Gastrocnemius medialis (tissue), 4 donors: Measurements from ENCODE around the gene SMIM44. TPM values are rescaled to one million over a fixed set of nuclear protein-coding genes. Genes with fewer than 3 reads are reported as not detected.
A peak's percentile ranks its signal among the peaks of the same experiment; 100 is the strongest.

Experiments used
- ATAC-seq, 2 donors: fragments of 150-250 bp; one replicate each; pipeline ENCODE4 v1.9.1; 2016
- DNase-seq, 2 donors: peaks; one replicate each; pipeline ENCODE4 v3.0.0-alpha.2; 2019
- H3K27ac ChIP-seq, 4 donors: fragments of 200-600 bp; sonication (generic); 1 replicate in 1 of 4; 2 replicates in 3 of 4; pipeline ENCODE4 v1.5.1; 2016 to 2018; ENCODE audit warnings: mild to moderate bottlenecking in 2 of 4, moderate library complexity in 1 of 4
- H3K27me3 ChIP-seq, 3 donors: fragments of 200-600 bp; sonication (generic) in 2 of 3; 1 replicate in 1 of 3; 2 replicates in 2 of 3; pipeline versions ENCODE4 v1.5.1 to v1.6.0; 2016 to 2019; ENCODE audit warnings: mild to moderate bottlenecking in 1 of 3, moderate library complexity in 1 of 3
- H3K36me3 ChIP-seq, 2 donors: fragments of 200-600 bp; sonication (generic) in 1 of 2; one replicate each; pipeline ENCODE4 v1.5.1; 2017 to 2018
- H3K4me1 ChIP-seq, 2 donors: fragments of 200-600 bp; sonication (generic) in 1 of 2; one replicate each; pipeline ENCODE4 v1.5.1; 2016 to 2017; ENCODE audit warnings: mild to moderate bottlenecking in 2 of 2
- H3K4me3 ChIP-seq, 4 donors: fragments of 200-600 bp; sonication (generic) in 3 of 4; 1 replicate in 1 of 4; 2 replicates in 3 of 4; pipeline ENCODE4 v1.5.1; 2016 to 2019; ENCODE audit warnings: mild to moderate bottlenecking in 2 of 4
- H3K9me3 ChIP-seq, 3 donors: fragments of 200-600 bp; sonication (generic) in 2 of 3; 1 replicate in 1 of 3; 2 replicates in 2 of 3; pipeline ENCODE4 v1.5.1; 2016 to 2019
- POLR2A ChIP-seq, 2 donors: fragments of 450-650 bp; IDR thresholded peaks; one replicate each; pipeline ENCODE4 v1.6.1; 2017; ENCODE audit warnings: antibody characterized with exemption in 2 of 2, mild to moderate bottlenecking in 2 of 2, moderate library complexity in 2 of 2
- in situ Hi-C, 4 donors: fragments of 200-750 bp; cut with MboI; loops; one replicate each; pipeline versions ENCODE4 v1.15.0 to v1.8.0; 2017; ENCODE audit warnings: low sequenced_read_pairs in 4 of 4
- intact Hi-C: fragments of 100-400 bp; cut with DNase I; formaldehyde crosslinking; loops from one replicate; pipeline ENCODE4 v1.15.1; 2023; ENCODE audit warnings: low total_unique reads
- total RNA-seq, 4 donors: library from RNA; depleted of rRNA; stranded (reverse); fragments of >200 nt; gene quantifications; one replicate each; pipeline versions ENCODE4 v1.1.0 to v1.2.3, GENCODE V29; 2016
- TF ChIP-seq, protein P1 (sequence below), 5 experiments: fragments of 450-650 bp in 3 of 5; fragments of 200-600 bp in 2 of 5; sonication (generic) in 2 of 5; IDR thresholded peaks in 4 of 5; conservative IDR thresholded peaks in 1 of 5; 1 replicate in 4 of 5; 2 replicates in 1 of 5; pipeline ENCODE4 v1.5.1; 2016 to 2019; ENCODE audit warnings: antibody characterized with exemption in 5 of 5, mild to moderate bottlenecking in 3 of 5, moderate library complexity in 3 of 5

SMIM44 gene
- total RNA-seq, 4 donors from 2014 or later = not detected

DNA sequence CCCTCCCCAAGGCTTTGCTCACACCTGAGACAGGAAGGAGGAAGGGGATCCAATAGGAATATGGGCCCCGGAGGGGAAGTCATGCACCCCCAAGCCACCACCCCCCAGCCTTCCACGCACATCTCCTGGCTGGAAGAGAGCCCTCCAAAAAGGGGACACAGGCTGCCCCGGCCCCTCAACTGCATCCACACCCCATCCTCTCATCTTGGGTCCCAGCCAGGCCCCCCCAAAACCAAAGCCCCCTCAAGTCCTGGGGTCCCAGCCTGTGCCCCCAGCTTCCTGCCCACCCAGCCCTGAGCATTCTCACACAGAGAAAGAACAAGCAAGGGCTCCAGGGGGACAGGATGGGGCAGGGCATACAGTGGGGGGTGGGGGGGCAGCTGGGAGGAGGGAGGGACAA is 15.0 kb downstream of the SMIM44 start:
- intact Hi-C loops = no loop called here
- H3K27ac ChIP-seq = peak overlapping the region in 1 of 4 donors; percentile 82
- TF ChIP-seq, protein P1, sequence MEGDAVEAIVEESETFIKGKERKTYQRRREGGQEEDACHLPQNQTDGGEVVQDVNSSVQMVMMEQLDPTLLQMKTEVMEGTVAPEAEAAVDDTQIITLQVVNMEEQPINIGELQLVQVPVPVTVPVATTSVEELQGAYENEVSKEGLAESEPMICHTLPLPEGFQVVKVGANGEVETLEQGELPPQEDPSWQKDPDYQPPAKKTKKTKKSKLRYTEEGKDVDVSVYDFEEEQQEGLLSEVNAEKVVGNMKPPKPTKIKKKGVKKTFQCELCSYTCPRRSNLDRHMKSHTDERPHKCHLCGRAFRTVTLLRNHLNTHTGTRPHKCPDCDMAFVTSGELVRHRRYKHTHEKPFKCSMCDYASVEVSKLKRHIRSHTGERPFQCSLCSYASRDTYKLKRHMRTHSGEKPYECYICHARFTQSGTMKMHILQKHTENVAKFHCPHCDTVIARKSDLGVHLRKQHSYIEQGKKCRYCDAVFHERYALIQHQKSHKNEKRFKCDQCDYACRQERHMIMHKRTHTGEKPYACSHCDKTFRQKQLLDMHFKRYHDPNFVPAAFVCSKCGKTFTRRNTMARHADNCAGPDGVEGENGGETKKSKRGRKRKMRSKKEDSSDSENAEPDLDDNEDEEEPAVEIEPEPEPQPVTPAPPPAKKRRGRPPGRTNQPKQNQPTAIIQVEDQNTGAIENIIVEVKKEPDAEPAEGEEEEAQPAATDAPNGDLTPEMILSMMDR (IDR thresholded peaks at IDR 0.05 in 4 of 5, conservative IDR thresholded peaks at IDR 0.05 in 1 of 5) = no peak
- no peak for TF ChIP-seq POLR2A (IDR thresholded peaks at IDR 0.05)
- DNase-seq (no peak), ATAC-seq (no peak)
- H3K27me3 ChIP-seq = no peaks in the 10 kb centered on the region
- H3K9me3 ChIP-seq = no peaks in the 10 kb centered on the region
- H3K4me1 ChIP-seq = peaks cover 0 to 8% of the 10 kb centered on the region in 2 donors
- peaks cover 0 to 12% of the 10 kb centered on the region in 2 donors for H3K36me3 ChIP-seq
- in situ Hi-C loops = no loop called here
- H3K4me3 ChIP-seq = no peak overlapping the region

DNA sequence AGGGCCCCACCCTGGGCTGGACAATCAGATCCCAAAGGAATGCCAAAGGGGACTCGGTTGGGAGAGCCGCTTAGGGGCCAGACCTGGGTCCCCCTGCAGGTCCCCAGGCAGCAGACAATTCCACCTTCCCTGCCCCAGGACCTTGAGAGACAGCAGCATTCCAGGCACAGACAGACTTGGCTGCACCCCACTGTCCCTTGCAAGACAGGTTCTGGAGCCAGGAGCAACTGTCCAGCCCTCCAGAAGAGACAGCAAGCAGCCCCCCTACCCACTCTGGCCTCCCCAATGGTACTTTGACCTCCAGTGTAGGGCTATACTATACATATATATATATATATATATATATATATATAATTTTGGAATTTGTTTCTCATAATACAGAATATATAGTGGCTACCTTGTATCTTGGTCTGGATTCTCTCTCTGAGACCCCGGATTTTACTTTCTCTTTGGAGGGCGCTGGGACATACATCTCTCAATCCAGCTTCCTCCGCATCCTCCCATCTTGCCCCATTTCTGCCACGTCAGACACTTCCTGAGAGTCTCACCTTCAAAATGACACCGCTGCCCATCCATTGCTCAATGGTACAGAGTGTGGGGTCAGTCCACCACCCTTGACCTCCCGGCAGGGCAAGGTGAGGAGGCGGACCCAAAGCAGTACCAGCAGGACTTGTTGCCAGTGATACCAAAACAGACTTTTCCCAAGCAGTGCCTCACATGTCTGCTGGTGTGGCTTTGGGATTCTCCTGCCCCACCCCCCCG is 15.6 kb downstream of the SMIM44 start:
- Histone ChIP-seq H3K9me3 (no peaks in the 10 kb centered on the region), H3K27me3 (no peaks in the 10 kb centered on the region), H3K36me3 (peaks cover 0 to 18% of the 10 kb centered on the region in 2 donors), H3K27ac (peak overlapping the region in 2 of 4 donors; percentile 31 to 82), H3K4me1 (peaks cover 0 to 8% of the 10 kb centered on the region in 2 donors), H3K4me3 (no peak overlapping the region)
- in situ Hi-C loops = no loop called here
- ATAC-seq = no peak
- intact Hi-C loops = no loop called here
- DNase-seq = no peak
- TF ChIP-seq, protein P1 (IDR thresholded peaks at IDR 0.05 in 4 of 5, conservative IDR thresholded peaks at IDR 0.05 in 1 of 5) = no peak
- no peak for TF ChIP-seq POLR2A (IDR thresholded peaks at IDR 0.05)

DNA sequence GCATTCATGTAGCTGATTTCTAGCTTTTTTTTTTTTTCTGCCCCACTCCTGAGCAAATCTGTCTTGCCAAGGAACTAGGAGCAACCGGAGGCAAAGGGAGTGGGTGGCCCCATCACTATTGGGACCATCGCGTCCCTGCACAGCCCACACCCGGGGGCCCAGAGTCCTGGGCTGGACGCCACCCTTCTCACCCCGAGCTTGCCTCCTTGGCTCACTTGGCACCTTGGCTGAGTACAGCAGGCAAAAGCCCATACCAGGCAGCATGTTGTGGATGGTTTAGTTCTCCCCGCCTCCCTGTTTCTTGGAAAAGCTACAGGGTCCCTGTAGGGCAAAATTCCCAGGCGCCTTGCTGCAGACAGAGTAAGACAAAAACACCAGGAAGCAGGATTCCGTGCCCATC is 16.6 kb downstream of the SMIM44 start:
- no peak for TF ChIP-seq POLR2A (IDR thresholded peaks at IDR 0.05)
- TF ChIP-seq, protein P1 (IDR thresholded peaks at IDR 0.05 in 4 of 5, conservative IDR thresholded peaks at IDR 0.05 in 1 of 5) = no peak
- in situ Hi-C loops = no loop called here
- Histone ChIP-seq H3K9me3 (no peaks in the 10 kb centered on the region), H3K4me1 (peaks cover 0 to 8% of the 10 kb centered on the region in 2 donors), H3K27ac (peak overlapping the region in 3 of 4 donors; percentile 25 to 82 (median 59)), H3K27me3 (no peaks in the 10 kb centered on the region), H3K4me3 (no peak overlapping the region), H3K36me3 (peaks cover 0 to 28% of the 10 kb centered on the region in 2 donors)
- intact Hi-C loops = no loop called here
- no peak for ATAC-seq
- DNase-seq = no peak

DNA sequence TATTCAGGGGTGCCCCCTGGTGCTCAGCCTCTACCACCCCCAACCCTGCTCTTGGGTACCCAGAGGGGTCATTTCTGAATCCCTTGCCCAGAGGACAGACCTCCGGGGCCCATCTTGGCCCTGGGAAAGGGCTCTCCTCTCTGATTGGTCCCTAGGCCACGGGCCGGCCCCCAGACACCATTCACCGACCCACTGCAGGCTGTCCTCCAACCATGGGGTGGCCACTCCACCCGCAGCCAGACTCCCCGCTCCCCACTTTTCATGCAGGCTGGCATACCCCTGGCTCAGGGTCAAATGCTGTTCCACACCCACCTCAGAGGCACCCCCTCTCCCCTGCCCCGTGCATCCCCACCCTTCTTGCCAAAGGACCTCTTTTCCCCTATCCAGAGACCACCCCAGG is 17.7 kb downstream of the SMIM44 start:
- TF ChIP-seq, protein P1 (IDR thresholded peaks at IDR 0.05 in 4 of 5, conservative IDR thresholded peaks at IDR 0.05 in 1 of 5) = no peak
- Histone ChIP-seq H3K9me3 (no peaks in the 10 kb centered on the region), H3K36me3 (peaks cover 0 to 32% of the 10 kb centered on the region in 2 donors), H3K4me1 (peaks cover 0 to 8% of the 10 kb centered on the region in 2 donors), H3K4me3 (no peak overlapping the region), H3K27ac (peak overlapping the region in 3 of 4 donors; percentile 25 to 82 (median 59)), H3K27me3 (no peaks in the 10 kb centered on the region)
- no peak for ATAC-seq
- in situ Hi-C loops (no loop called here), intact Hi-C loops (no loop called here)
- no peak for DNase-seq
